Keratinocyte (primary cell): Measurements from ENCODE around the gene ACSM2B. TPM values are rescaled to one million over a fixed set of nuclear protein-coding genes. Genes with fewer than 3 reads are reported as not detected.
"Not testable (repeated sequence)": the region's sequence is repeated elsewhere in the genome, so short reads cannot be mapped to it uniquely, and the experiment has no call there.

Experiments used
- DNase-seq: peaks from one replicate; pipeline ENCODE4 v3.0.0-alpha.2; 2011; ENCODE audit warnings: low read depth, missing footprints, low spot score
- FAIRE-seq: peaks from 2 replicates; lab custom pipeline; 2011; peaks lifted over from hg19 to GRCh38; lab: Jason Lieb, UNC
- H2AFZ ChIP-seq: 2 replicates; pipeline ENCODE4 v1.6.0; 2012; ENCODE audit warnings: low read length, control low read depth, inconsistent platforms; ENCODE audit not compliant: control insufficient read depth
- H3K27ac ChIP-seq: 2 replicates; pipeline ENCODE4 v1.5.1; 2011; ENCODE audit warnings: low read length; ENCODE audit not compliant: control insufficient read depth, insufficient read depth
- H3K27me3 ChIP-seq: 3 replicates; pipeline ENCODE4 v1.6.0; 2011; ENCODE audit warnings: low read length; ENCODE audit not compliant: control insufficient read depth, insufficient read depth; ENCODE audit errors: extremely low read depth
- H3K36me3 ChIP-seq, 2 experiments: 2 replicates in 1 of 2; 3 replicates in 1 of 2; pipeline ENCODE4 v1.5.1; 2011; ENCODE audit warnings: low read length in 2 of 2, mild to moderate bottlenecking in 1 of 2; ENCODE audit not compliant: control insufficient read depth in 2 of 2, insufficient read depth in 2 of 2; ENCODE audit errors: extremely low read depth in 1 of 2
- H3K4me1 ChIP-seq: 3 replicates; pipeline ENCODE4 v1.5.1; 2011; ENCODE audit warnings: low read length; ENCODE audit not compliant: control insufficient read depth, insufficient read depth; ENCODE audit errors: extremely low read depth
- H3K4me2 ChIP-seq: 3 replicates; pipeline ENCODE4 v1.6.0; 2011; ENCODE audit warnings: low read depth, low read length; ENCODE audit not compliant: control insufficient read depth, insufficient read depth; ENCODE audit errors: extremely low read depth
- H3K4me3 ChIP-seq, 3 experiments: fragments of 200-600 bp in 1 of 3; sonication (generic) in 1 of 3; 2 replicates in 2 of 3; 3 replicates in 1 of 3; pipeline ENCODE4 v1.5.1; 2011 to 2016; ENCODE audit warnings: low read length in 3 of 3, mild to moderate bottlenecking in 3 of 3, control low read depth in 2 of 3, inconsistent platforms in 1 of 3, low read depth in 1 of 3, mixed read lengths in 1 of 3, mixed run types in 1 of 3, moderate library complexity in 1 of 3; ENCODE audit not compliant: control insufficient read depth in 2 of 3, insufficient read depth in 2 of 3; ENCODE audit errors: extremely low read depth in 1 of 3
- H3K79me2 ChIP-seq: 2 replicates; pipeline ENCODE4 v1.6.0; 2012; ENCODE audit warnings: low read length; ENCODE audit not compliant: control insufficient read depth, insufficient read depth
- H3K9ac ChIP-seq: 3 replicates; pipeline ENCODE4 v1.6.0; 2011; ENCODE audit warnings: low read length; ENCODE audit not compliant: control insufficient read depth, insufficient read depth; ENCODE audit errors: extremely low read depth
- H3K9me1 ChIP-seq: 3 replicates; pipeline ENCODE4 v1.6.0; 2011; ENCODE audit warnings: low read length; ENCODE audit not compliant: control insufficient read depth, insufficient read depth; ENCODE audit errors: extremely low read depth
- H3K9me3 ChIP-seq: 2 replicates; pipeline ENCODE4 v1.5.1; 2012; ENCODE audit warnings: low read depth, low read length; ENCODE audit not compliant: control insufficient read depth
- H4K20me1 ChIP-seq: 3 replicates; pipeline ENCODE4 v1.6.0; 2011; ENCODE audit warnings: low read length; ENCODE audit not compliant: control insufficient read depth, insufficient read depth; ENCODE audit errors: extremely low read depth
- dilution Hi-C: fragments of 300-500 bp; cut with MboI; formaldehyde crosslinking; loops from one replicate; pipeline ENCODE4 v1.7.0; 2020; ENCODE audit warnings: low sequenced_read_pairs; ENCODE audit not compliant: extremely low pct_ligation_motif_present
- polyA plus RNA-seq, 5 experiments: library from polyadenylated mRNA; depleted of rRNA in 3 of 5; stranded (reverse) in 3 of 5; stranded (forward) in 1 of 5; unstranded in 1 of 5; fragments of >200 nt; gene quantifications; 1 replicate in 1 of 5; 2 replicates in 3 of 5; 3 replicates in 1 of 5; pipeline versions ENCODE4 v1.2.1 to v1.2.3, GENCODE V29; 2011 to 2012; ENCODE audit warnings: missing spikeins in 2 of 5, low read depth in 1 of 5, low replicate concordance in 1 of 5

Gene ACSM2B
- polyA plus RNA-seq, 1 donor (not counting 4 experiments of a cell fraction or from before 2014, with no cell fraction given) = not detected

DNA sequence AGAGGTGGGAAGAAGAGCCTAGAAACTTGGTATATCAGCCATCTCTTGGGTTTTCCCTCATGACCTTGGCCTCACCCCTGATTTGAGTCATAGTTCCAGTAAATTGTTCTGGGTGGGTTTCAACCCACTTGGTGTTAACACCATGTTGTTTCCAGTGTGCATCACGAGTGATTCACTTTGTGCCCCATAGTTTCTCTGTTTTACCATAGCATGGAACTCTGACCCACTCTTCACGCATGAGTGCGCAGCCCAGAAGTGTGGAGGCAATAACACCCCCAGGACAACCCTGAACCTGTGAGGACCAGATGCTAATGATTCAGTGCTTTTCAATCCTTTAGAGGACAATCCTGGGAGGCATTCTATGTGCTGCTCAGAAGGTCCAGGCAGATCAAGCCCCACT lies 21.5 kb downstream of the ACSM2B start:
- not testable (repeated sequence) for H3K9me3 ChIP-seq

DNA sequence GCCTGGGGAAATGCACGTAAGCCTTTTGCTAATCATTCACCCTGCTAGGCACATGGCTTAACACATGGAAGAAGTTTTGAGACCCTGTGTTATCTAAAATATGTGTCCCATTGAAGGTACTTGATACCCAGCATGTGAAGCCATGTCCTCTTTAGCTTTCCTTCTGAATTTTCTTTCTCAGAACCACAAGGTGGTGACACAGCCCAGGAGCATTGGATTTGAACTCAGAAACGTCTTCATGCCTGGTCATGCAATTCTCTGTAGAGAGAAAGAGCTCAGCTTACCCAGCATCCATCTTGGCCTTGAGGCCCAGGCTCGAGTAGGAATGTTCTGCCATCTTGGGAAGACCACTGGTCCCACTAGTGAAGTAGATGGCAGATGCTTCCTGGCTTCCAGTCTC lies 22.7 kb downstream of the ACSM2B start:
- H3K9me3 ChIP-seq, H3K27ac ChIP-seq, H3K27me3 ChIP-seq, dilution Hi-C loops, H2AFZ ChIP-seq, H3K36me3 ChIP-seq, H4K20me1 ChIP-seq, FAIRE-seq, H3K4me2 ChIP-seq, DNase-seq, H3K79me2 ChIP-seq, H3K4me1 ChIP-seq, H3K9ac ChIP-seq, H3K9me1 ChIP-seq, H3K4me3 ChIP-seq: not testable (repeated sequence)

More for the DNA sequence above, 21.5 kb downstream of the ACSM2B start:
- H4K20me1 ChIP-seq, H3K4me3 ChIP-seq, H3K9ac ChIP-seq, FAIRE-seq, H3K4me2 ChIP-seq, dilution Hi-C loops, H3K36me3 ChIP-seq, H3K9me1 ChIP-seq, H3K27me3 ChIP-seq, H3K27ac ChIP-seq, DNase-seq, H3K4me1 ChIP-seq, H3K79me2 ChIP-seq, H2AFZ ChIP-seq: not testable (repeated sequence)

DNA sequence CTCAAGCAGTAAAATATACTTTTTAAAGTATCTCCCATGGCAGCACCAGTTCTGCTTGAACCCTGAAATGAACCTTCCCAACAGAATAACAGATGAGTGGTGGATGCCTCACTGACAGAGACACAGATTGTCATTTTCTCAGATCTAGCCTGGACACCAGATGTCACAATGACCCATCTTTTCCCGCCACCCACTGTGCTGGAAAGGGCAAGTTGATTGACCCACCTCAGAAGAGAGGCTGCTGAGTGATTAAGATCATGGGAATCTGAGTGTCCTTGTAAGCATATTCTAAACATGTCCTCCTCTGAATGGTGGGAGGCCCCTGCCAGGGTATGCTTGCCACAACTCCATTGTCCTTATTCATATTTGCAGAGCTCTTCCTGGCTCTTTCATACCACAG lies 29.2 kb downstream of the ACSM2B start:
- H3K4me3 ChIP-seq, FAIRE-seq, H3K4me1 ChIP-seq, dilution Hi-C loops, H2AFZ ChIP-seq, H3K4me2 ChIP-seq, DNase-seq, H3K27me3 ChIP-seq, H3K9me1 ChIP-seq, H3K9ac ChIP-seq, H3K27ac ChIP-seq, H4K20me1 ChIP-seq, H3K9me3 ChIP-seq, H3K79me2 ChIP-seq, H3K36me3 ChIP-seq: not testable (repeated sequence)

DNA sequence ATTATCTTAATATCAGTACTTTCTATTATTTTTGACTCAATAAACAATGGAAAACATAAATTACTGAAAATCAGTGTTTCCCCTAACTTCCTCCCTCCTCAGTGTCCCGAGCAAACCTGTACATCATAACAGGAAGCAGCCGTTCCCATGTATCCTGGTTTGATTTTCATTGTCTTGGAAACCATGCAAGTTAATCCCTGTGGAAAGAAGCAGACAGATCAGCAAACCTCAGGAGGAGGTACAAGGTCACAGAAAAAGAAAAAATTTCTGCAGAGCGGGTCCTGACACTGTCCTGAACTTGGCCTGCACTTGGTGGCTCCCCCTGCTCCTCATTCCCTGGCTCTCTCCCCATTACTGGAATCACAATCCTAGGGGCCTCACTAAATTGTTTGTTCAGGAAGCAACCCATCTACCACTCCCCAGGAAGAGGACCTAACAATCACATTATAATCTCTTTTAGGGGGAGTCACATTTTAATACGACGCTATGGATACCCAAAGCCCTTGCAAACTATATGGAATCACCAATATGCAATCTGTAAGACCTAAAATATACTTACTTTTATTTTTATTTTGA lies 29.8 kb downstream of the ACSM2B start:
- H3K9me3 ChIP-seq, H3K4me1 ChIP-seq, DNase-seq, H3K27ac ChIP-seq, H3K9me1 ChIP-seq, H3K9ac ChIP-seq, H3K4me3 ChIP-seq, FAIRE-seq, H3K36me3 ChIP-seq, H3K79me2 ChIP-seq, dilution Hi-C loops, H3K4me2 ChIP-seq, H3K27me3 ChIP-seq, H2AFZ ChIP-seq, H4K20me1 ChIP-seq: not testable (repeated sequence)

DNA sequence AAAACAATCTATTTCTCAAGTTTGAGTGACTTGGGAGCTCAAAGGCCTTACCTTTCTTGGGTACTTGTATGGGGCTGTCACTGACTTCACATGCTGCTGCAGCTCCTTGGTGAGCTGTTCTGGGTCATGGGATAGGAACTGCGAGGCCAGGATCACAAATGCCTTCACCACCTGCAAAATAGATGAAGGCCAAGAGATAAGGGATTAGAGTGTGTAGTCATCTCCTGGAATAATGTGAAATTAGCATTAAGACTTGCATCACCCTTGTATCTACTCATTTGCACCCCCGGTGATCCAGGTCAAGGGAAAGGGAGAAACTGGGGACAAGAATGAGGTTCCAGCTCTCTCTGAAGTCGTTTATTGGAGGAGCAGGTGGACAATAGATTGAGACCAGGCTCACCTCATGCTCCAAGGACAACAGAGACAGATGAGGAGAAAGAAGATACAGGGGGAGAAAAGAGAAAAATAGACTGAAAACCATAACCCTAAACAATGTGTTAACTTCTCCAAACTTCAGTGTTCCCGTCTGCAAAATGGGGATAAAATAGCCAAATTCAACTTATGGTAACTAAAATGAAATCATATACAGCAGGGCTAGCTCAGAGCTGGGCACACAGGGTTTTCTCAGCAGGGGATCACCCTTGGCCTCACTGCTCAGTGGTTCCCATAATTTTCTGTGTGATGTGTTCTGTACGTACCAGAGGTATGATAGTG lies 35.4 kb downstream of the ACSM2B start:
- dilution Hi-C loops, H3K4me2 ChIP-seq, DNase-seq, H3K4me1 ChIP-seq, FAIRE-seq, H3K27me3 ChIP-seq, H2AFZ ChIP-seq, H3K9me1 ChIP-seq, H3K4me3 ChIP-seq, H4K20me1 ChIP-seq, H3K27ac ChIP-seq, H3K9ac ChIP-seq, H3K9me3 ChIP-seq, H3K79me2 ChIP-seq, H3K36me3 ChIP-seq: not testable (repeated sequence)
